ENCODE results near the gene ATXN7L3.
"Not testable (repeated sequence)": the region's sequence is repeated elsewhere in the genome, so short reads cannot be mapped to it uniquely, and the experiment has no call there.

The ATXN7L3 gene

DNA sequence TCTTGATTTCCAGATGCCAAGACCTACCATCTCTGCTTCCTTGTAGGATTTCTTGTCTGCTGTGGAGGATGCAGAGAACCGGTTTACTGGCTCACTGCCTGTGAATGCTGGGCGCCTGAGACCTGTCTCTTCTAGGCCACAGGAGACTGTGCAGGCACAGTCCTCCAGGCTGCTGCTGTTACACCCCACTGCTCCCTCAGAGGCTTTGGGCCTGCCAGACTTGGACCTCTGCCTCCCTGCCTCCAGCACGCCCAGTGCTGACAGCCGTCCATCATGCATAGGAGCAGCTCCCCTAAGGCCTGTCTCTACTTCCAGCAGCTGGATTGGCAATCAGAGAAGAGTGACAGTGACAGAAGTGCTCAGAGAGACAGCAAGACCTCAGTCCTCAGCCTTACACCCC lies 51.9 kb downstream of the ATXN7L3 start:
- Histone ChIP-seq H2AFZ (ENCODE audit: low read depth, low read length, severe bottlenecking) (no peak overlapping the region), H3F3A (ENCODE audit: insufficient read depth) (no peaks in the 10 kb centered on the region), H3K9me3 (ENCODE audit: insufficient read depth, low read length) (no peaks in the 10 kb centered on the region), H3K9ac (ENCODE audit: low read length) (no peak overlapping the region), H3K4me3 (ENCODE audit: insufficient read depth, low read length, poor library complexity, severe bottlenecking) (no peak overlapping the region), H3K36me3 (ENCODE audit: low read length) (no peaks in the 10 kb centered on the region), H3K27ac (ENCODE audit: low read depth, low read length) (no peak overlapping the region), H3K4me2 (ENCODE audit: low read depth, low read length, poor library complexity, severe bottlenecking) (no peak overlapping the region), H3K27me3 (ENCODE audit: low read length) (no peaks in the 10 kb centered on the region), H4K20me1 (ENCODE audit: low read depth, low read length) (no peaks in the 10 kb centered on the region), H3K9me2 (replicated peaks; ENCODE audit: insufficient read depth, low read length) (no peaks in the 10 kb centered on the region), H3K79me2 (ENCODE audit: insufficient read depth, low read length) (peaks cover 17% of the 10 kb centered on the region; the same call in 1 of the 2 replicates)
- TF ChIP-seq, protein P1, sequence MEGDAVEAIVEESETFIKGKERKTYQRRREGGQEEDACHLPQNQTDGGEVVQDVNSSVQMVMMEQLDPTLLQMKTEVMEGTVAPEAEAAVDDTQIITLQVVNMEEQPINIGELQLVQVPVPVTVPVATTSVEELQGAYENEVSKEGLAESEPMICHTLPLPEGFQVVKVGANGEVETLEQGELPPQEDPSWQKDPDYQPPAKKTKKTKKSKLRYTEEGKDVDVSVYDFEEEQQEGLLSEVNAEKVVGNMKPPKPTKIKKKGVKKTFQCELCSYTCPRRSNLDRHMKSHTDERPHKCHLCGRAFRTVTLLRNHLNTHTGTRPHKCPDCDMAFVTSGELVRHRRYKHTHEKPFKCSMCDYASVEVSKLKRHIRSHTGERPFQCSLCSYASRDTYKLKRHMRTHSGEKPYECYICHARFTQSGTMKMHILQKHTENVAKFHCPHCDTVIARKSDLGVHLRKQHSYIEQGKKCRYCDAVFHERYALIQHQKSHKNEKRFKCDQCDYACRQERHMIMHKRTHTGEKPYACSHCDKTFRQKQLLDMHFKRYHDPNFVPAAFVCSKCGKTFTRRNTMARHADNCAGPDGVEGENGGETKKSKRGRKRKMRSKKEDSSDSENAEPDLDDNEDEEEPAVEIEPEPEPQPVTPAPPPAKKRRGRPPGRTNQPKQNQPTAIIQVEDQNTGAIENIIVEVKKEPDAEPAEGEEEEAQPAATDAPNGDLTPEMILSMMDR (IDR thresholded peaks at IDR 0.05; ENCODE audit: insufficient read depth, low read length, poor library complexity, severe bottlenecking), result no peak
- TF ChIP-seq EZH2phosphoT487 (conservative IDR thresholded peaks at IDR 0.05; ENCODE audit: low read length), result no peak

DNA sequence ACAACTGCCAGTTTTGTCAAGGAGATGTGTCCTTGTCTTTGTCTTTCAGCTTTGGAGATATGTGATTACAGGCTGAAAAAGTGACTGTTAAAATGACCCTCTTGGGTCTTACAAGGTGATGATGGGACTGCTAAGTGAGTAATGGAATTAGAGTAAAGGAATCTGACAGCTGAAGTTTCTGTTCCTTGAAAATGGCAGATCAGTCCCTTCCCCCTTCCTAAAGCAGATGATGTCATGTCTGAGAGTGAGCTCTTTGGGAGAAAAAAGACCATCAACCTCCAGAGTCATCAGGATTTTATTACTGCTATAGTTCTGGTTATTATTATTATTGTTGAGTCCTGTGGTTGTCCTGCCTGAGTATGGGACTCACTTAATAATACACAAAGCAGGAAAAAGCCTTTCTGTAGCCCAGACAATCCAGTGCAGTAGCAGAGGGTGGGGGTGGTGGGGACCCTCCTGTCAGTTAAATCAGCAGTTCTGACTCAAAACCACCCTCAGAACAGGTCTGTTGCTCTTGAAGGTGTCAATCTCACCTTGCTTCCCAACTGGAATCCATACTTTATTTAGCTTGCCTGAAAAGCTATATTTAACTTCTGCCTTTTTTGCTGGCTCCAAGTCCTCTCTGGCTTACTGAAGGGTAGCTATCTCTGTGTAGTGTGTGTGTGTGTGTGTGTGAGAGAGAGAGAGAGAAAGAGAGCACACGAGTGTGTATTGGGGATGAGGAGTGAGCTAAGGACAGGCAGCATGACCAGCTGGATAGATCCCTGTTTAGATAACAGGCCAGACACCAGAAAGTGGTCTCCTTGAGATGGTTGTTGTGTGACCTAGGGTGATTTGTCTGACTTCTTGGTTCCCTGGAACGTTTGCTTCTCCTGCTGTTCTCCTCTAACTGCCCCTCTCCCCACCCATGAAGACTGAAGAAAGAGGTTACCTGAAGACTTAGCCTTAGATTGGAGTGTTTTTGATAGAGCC lies 53.0 kb downstream of the ATXN7L3 start:
- H3K27ac ChIP-seq (ENCODE audit: low read depth, low read length), result no peak overlapping the region
- H3K36me3 ChIP-seq (ENCODE audit: low read length), result no peaks in the 10 kb centered on the region
- H4K20me1 ChIP-seq (ENCODE audit: low read depth, low read length), result no peaks in the 10 kb centered on the region
- no peaks in the 10 kb centered on the region for H3F3A ChIP-seq (ENCODE audit: insufficient read depth)
- H3K9me3 ChIP-seq (ENCODE audit: insufficient read depth, low read length), result no peaks in the 10 kb centered on the region
- no peak overlapping the region for H2AFZ ChIP-seq (ENCODE audit: low read depth, low read length, severe bottlenecking)
- no peak overlapping the region for H3K4me2 ChIP-seq (ENCODE audit: low read depth, low read length, poor library complexity, severe bottlenecking)
- no peaks in the 10 kb centered on the region for H3K9me2 ChIP-seq (replicated peaks; ENCODE audit: insufficient read depth, low read length)
- no peak for TF ChIP-seq EZH2phosphoT487 (conservative IDR thresholded peaks at IDR 0.05; ENCODE audit: low read length)
- TF ChIP-seq, protein P1 (IDR thresholded peaks at IDR 0.05; ENCODE audit: insufficient read depth, low read length, poor library complexity, severe bottlenecking), result no peak
- no peak overlapping the region for H3K9ac ChIP-seq (ENCODE audit: low read length)
- H3K4me3 ChIP-seq (ENCODE audit: insufficient read depth, low read length, poor library complexity, severe bottlenecking), result no peak overlapping the region
- no peaks in the 10 kb centered on the region for H3K27me3 ChIP-seq (ENCODE audit: low read length)
- H3K79me2 ChIP-seq (ENCODE audit: insufficient read depth, low read length), result peaks cover 26% of the 10 kb centered on the region; the same call in 1 of the 2 replicates

DNA sequence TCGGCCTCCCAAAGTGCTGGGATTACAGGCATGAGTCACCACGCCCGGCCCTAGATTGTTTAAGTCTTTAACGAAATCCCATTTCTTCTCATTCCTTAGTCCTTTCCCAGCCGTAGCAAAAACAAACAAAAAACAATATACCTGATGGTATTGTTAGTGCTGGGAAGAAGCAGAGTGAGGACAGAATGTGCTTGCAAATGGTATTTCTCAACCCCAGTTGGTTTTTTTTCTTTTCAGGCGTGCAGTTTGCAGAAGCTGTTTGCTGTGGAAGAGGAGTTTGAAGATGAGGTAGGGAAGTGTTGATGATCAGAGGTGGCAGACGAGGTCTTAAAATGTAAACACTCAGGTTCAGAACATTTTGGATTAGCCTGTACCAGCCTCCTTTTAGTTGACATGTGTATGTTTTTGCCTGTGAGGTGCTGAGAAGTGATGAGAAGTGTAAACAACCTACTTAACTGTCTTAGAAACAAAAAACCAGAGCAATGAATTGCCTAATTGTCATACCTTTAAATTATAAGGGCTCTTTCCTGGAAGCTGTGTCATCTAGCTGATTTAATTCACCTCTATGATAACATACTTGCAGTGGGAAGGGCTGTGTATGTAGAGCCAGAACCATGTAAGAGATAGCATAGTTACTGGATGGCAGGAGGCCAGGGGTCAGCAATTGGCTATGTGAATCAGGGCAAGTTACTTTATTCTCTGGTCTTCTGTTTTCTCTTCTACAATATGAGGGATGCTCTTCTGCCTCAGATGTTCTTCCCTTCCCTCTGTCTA lies 54.5 kb downstream of the ATXN7L3 start:
- TF ChIP-seq EZH2phosphoT487 (conservative IDR thresholded peaks at IDR 0.05; ENCODE audit: low read length), result no peak
- TF ChIP-seq, protein P1 (IDR thresholded peaks at IDR 0.05; ENCODE audit: insufficient read depth, low read length, poor library complexity, severe bottlenecking), result no peak
- no peaks in the 10 kb centered on the region for H3K9me3 ChIP-seq (ENCODE audit: insufficient read depth, low read length)
- no peaks in the 10 kb centered on the region for H3F3A ChIP-seq (ENCODE audit: insufficient read depth)
- H3K9me2 ChIP-seq (replicated peaks; ENCODE audit: insufficient read depth, low read length), result no peaks in the 10 kb centered on the region
- no peaks in the 10 kb centered on the region for H3K27me3 ChIP-seq (ENCODE audit: low read length)
- no peak overlapping the region for H3K27ac ChIP-seq (ENCODE audit: low read depth, low read length)
- H3K4me3 ChIP-seq (ENCODE audit: insufficient read depth, low read length, poor library complexity, severe bottlenecking), result no peak overlapping the region
- H3K9ac ChIP-seq (ENCODE audit: low read length), result no peak overlapping the region
- H2AFZ ChIP-seq (ENCODE audit: low read depth, low read length, severe bottlenecking), result no peak overlapping the region
- H3K79me2 ChIP-seq (ENCODE audit: insufficient read depth, low read length), result peaks cover 16% of the 10 kb centered on the region; the same call in 1 of the 2 replicates
- no peaks in the 10 kb centered on the region for H4K20me1 ChIP-seq (ENCODE audit: low read depth, low read length)
- H3K36me3 ChIP-seq (ENCODE audit: low read length), result no peaks in the 10 kb centered on the region
- no peak overlapping the region for H3K4me2 ChIP-seq (ENCODE audit: low read depth, low read length, poor library complexity, severe bottlenecking)

DNA sequence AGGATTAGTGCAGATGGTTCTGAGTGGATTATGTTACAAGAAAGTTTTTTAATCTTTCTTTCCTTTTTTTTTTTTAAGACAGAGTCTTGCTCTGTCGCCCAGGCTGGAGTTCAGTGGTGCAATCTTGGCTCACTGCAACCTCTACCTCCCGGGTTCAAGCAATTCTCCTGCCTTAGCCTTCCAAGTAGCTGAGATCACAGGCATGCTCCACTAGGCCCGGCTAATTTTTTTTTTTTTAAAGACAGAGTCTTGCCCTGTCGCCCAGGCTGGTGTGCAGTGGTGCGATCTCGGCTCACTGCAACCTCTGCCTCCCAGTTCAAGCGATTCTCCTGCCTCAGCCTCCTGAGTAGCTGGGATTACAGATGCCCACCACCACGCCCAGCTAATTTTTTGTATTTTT lies 55.8 kb downstream of the ATXN7L3 start:
- H3K4me2 ChIP-seq (ENCODE audit: low read depth, low read length, poor library complexity, severe bottlenecking); H3K4me3 ChIP-seq (ENCODE audit: insufficient read depth, low read length, poor library complexity, severe bottlenecking); H3K9me3 ChIP-seq (ENCODE audit: insufficient read depth, low read length); H3K27me3 ChIP-seq (ENCODE audit: low read length); H3K36me3 ChIP-seq (ENCODE audit: low read length); H4K20me1 ChIP-seq (ENCODE audit: low read depth, low read length); H3F3A ChIP-seq (ENCODE audit: insufficient read depth); H3K9me2 ChIP-seq (replicated peaks; ENCODE audit: insufficient read depth, low read length); H3K27ac ChIP-seq (ENCODE audit: low read depth, low read length); H2AFZ ChIP-seq (ENCODE audit: low read depth, low read length, severe bottlenecking); H3K9ac ChIP-seq (ENCODE audit: low read length): not testable (repeated sequence)
- peaks cover 16% of the 10 kb centered on the region; the same call in 1 of the 2 replicates for H3K79me2 ChIP-seq (ENCODE audit: insufficient read depth, low read length)
